ENCODE data around the gene HORMAD2. TPM values are rescaled to one million over a fixed set of nuclear protein-coding genes. Genes with fewer than 3 reads are reported as not detected.

Gene HORMAD2
- total and polyA plus RNA-seq, 9 of the 15 experiments (the other 6 are each of a cell fraction or from before 2014, with no cell fraction given) = not detected

DNA sequence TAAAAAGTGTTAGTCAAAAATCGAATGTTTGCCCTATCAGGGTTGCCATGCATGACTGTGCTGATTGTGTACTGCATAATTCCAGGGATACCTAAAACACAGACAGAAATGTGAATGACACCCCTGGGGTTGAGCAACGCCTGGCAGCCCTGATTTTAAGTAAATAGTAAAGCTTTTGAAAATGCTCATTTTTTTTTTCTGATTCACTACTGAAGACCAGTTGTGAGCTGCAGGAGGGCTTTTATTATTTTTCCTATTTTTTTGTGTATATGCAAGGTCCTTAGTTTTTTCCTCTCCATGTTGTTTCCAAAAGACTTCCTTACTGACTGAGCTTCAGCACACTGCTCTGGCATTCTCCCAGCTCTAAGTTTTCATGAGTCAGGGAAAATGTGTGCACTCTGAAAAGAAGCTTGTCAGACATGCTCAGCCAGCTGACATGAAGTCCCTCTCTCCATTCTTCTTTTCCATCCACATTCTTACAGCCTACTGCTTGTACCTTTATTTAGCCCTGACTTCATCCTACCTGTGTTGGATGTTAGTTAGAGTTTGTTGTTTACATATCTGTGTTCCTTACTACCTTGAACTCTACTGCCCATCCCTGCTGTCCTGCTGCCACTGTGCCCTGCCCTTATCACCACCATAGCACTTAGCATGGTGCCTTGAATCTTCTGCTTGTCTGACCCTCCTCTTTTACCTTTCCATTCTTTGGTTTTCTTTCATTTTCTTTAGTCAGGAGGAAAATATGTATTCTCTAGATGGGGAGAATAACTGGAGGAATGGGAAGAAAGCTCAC lies 79.5 kb downstream of the HORMAD2 start (continued):
- TF ChIP-seq ELK1 (CRISPR knock-in tag; IDR thresholded peaks at IDR 0.05) (no peak), ILF3 (IDR thresholded peaks at IDR 0.05; ENCODE audit: borderline replicate concordance) (no peak)

DNA sequence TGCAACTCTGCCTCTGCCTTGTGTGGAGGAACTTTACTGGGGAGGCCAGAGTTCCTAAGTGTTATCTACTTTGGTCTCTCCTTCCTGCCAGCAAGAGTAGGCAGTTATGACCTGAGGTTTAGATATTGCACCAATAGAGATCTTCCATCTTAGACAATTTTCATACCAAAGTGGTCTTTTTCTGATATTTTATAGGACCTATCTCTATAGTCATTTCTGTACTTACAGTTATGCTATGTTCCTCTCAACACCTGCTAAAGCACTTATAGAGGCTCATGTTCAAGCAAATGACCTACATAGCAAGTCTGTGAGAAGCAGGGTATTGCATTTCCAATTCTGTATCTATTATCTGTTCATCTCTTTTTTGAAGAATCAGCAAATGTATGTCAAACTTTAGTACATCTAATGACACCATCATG lies 80.8 kb downstream of the HORMAD2 start:
- intact Hi-C loops (cut with micrococcal nuclease) = no loop called here

More for the DNA sequence above, 80.8 kb downstream of the HORMAD2 start:
- no peak for FAIRE-seq
- no peaks in the 10 kb centered on the region for H4K20me1 ChIP-seq (replicated peaks; ENCODE audit: control insufficient read depth, insufficient read depth, low read length)
- ChIA-PET CTCF (ENCODE audit: low intra/inter-chr PET ratio) (no interaction called here), POLR2A (no interaction called here)
- no peaks in the 10 kb centered on the region; a peak in 1 of 5 replicates for H3K4me1 ChIP-seq (replicated peaks in 1 of 2; ENCODE audit: control insufficient read depth in 2 of 2, insufficient read depth in 2 of 2, low read length in 2 of 2)
- no peak overlapping the region for H3K27ac ChIP-seq (ENCODE audit: extremely low read depth, low read depth, low read length)
- H3K4me2 ChIP-seq (ENCODE audit: insufficient read depth, low read length) = no peak overlapping the region
- H2AFZ ChIP-seq (ENCODE audit: low read depth, low read length) = no peak overlapping the region
- in situ Hi-C loops (cut with MboI) = no loop called here
- H3K79me2 ChIP-seq (ENCODE audit: control insufficient read depth, insufficient read depth, low read length) = no peaks in the 10 kb centered on the region
- no peak overlapping the region for H3K9ac ChIP-seq (ENCODE audit: insufficient read depth in 1 of 2, low read depth in 2 of 2, low read length in 2 of 2)
- no peaks in the 10 kb centered on the region for H3K9me3 ChIP-seq (replicated peaks; ENCODE audit: control insufficient read depth, insufficient read depth, low read depth, low read length)
- no TSS peak for BruUV-seq (replicated peaks)
- no peak for DNase-seq (ENCODE audit: extremely low read depth in 1 of 4, low spot score in 3 of 4)
- TF ChIP-seq C11orf30 (IDR thresholded peaks at IDR 0.05; ENCODE audit: low read depth) = 0 out of 2 replicates have a peak, but pooled peaks have one; percentile 35
- TF ChIP-seq, protein P1, sequence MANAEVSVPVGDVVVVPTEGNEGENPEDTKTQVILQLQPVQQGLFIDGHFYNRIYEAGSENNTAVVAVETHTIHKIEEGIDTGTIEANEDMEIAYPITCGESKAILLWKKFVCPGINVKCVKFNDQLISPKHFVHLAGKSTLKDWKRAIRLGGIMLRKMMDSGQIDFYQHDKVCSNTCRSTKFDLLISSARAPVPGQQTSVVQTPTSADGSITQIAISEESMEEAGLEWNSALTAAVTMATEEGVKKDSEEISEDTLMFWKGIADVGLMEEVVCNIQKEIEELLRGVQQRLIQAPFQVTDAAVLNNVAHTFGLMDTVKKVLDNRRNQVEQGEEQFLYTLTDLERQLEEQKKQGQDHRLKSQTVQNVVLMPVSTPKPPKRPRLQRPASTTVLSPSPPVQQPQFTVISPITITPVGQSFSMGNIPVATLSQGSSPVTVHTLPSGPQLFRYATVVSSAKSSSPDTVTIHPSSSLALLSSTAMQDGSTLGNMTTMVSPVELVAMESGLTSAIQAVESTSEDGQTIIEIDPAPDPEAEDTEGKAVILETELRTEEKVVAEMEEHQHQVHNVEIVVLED (CRISPR knock-in tag; IDR thresholded peaks at IDR 0.05) = no peak
- no peak for TF ChIP-seq YY1 (IDR thresholded peaks at IDR 0.05; ENCODE audit: borderline replicate concordance in 1 of 3, control insufficient read depth in 1 of 3, extremely low read depth in 1 of 3, insufficient read depth in 3 of 3, insufficient read length in 1 of 3, insufficient replicate concordance in 2 of 3, low read depth in 1 of 3, low read length in 2 of 3)
- TF ChIP-seq ZNF316 (IDR thresholded peaks at IDR 0.05) = peak; percentile 58
- TF ChIP-seq MAFG (tag; conservative IDR thresholded peaks at IDR 0.05) = 0 out of 2 replicates have a peak, but pooled peaks have one; percentile 23
- no peaks in the 10 kb centered on the region for H3K27me3 ChIP-seq (ENCODE audit: control insufficient read depth in 2 of 2, insufficient read depth in 2 of 2, low read length in 2 of 2)
- no peaks in the 10 kb centered on the region for H3K9me1 ChIP-seq (ENCODE audit: control insufficient read depth, insufficient read depth, low read length)
- H3K4me3 ChIP-seq = no peak overlapping the region
- no peaks in the 10 kb centered on the region for H3K36me3 ChIP-seq (ENCODE audit: control insufficient read depth, insufficient read depth, low read length)
- ATAC-seq = no peak
